ENCODE measurements around the gene ARMC9.

DNA sequence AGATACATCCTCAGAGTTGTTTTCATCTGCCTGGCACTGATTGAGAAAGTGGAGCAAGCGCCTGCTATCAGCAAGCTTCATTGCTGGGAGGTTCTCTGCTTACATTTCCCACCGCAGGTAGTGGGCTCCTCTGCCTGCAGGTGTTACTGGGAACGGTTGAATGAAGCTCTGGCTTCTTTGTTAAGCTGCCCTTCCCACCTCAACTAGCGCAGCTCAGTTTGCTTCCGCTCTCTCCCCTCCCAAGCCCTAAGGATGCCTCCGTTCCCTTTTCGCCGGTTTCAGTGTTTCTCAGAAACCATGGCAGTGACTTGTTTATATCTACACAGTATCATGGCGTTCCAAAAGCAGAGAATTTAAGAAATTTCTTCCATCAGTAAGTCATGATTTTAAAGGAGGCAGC is 124.9 kb downstream of the ARMC9 start:
- TF ChIP-seq, protein P1, sequence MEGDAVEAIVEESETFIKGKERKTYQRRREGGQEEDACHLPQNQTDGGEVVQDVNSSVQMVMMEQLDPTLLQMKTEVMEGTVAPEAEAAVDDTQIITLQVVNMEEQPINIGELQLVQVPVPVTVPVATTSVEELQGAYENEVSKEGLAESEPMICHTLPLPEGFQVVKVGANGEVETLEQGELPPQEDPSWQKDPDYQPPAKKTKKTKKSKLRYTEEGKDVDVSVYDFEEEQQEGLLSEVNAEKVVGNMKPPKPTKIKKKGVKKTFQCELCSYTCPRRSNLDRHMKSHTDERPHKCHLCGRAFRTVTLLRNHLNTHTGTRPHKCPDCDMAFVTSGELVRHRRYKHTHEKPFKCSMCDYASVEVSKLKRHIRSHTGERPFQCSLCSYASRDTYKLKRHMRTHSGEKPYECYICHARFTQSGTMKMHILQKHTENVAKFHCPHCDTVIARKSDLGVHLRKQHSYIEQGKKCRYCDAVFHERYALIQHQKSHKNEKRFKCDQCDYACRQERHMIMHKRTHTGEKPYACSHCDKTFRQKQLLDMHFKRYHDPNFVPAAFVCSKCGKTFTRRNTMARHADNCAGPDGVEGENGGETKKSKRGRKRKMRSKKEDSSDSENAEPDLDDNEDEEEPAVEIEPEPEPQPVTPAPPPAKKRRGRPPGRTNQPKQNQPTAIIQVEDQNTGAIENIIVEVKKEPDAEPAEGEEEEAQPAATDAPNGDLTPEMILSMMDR (IDR thresholded peaks at IDR 0.05), result no peak
- TF ChIP-seq EP300 (IDR thresholded peaks at IDR 0.05), result no peak

All from ovary (tissue), 3 donors.